Astrocyte of the cerebellum (primary cell): Measurements from ENCODE around the gene LPCAT3.
A peak's percentile ranks its signal among the peaks of the same experiment; 100 is the strongest.

Source experiments
- DNase-seq: peaks from one replicate; pipeline ENCODE4 v3.0.0-alpha.2; 2011; ENCODE audit warnings: low read depth
- H3K4me3 ChIP-seq: 2 replicates; pipeline ENCODE4 v1.5.1; 2011; ENCODE audit warnings: mild to moderate bottlenecking, low read depth, low read length, moderate library complexity
- in situ Hi-C: cut with HindIII; loops from 2 replicates; pipeline ENCODE4 v1.10.0; 2017; ENCODE audit warnings: low sequenced_read_pairs
- TF ChIP-seq, protein P1 (sequence below): IDR thresholded peaks from 2 replicates; pipeline ENCODE4 v1.5.1; 2012; ENCODE audit warnings: low read length, low read depth, moderate library complexity, mild to moderate bottlenecking; ENCODE audit errors: missing control alignments

LPCAT3 gene

GRCh38 chr12:6950401-6950801 is 67.9 kb downstream of the LPCAT3 start:
- in situ Hi-C loops, result no loop called here
- no peak for DNase-seq

DNA sequence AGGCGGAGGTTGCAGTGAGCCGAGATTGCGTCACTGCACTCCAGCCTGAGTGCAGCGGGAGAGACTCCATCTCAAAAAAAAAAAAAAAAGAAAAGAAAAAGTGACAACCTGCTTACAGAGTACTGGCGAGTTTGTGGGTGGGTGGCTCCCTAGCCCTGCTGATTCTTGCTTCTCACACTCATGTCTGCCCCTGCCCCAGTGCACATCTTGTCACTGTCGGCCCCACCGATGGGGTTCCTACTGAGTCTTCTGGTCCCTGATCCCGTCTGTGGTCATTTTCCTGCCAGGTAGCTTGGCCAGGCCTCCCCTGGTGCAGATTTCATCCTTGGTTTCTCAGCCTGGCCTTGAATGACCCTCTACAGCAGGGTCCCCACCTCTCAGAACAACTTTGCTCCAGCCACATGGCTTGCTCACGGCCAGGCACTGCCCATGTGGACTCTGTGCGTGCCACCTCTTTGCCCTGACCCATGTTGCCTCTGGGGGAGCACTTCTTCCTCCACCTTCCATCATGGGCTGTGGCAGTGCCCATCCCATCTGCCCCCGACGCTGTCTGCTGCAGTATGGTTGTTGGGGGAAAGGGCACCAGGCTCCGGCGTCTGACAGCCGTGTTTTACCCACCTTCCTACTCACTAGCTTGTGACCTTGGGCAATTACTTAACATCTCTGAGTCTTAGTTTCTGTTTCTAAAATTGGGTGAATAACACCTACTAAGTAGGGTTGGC is 69.2 kb downstream of the LPCAT3 start:
- DNase-seq, result no peak
- TF ChIP-seq, protein P1, sequence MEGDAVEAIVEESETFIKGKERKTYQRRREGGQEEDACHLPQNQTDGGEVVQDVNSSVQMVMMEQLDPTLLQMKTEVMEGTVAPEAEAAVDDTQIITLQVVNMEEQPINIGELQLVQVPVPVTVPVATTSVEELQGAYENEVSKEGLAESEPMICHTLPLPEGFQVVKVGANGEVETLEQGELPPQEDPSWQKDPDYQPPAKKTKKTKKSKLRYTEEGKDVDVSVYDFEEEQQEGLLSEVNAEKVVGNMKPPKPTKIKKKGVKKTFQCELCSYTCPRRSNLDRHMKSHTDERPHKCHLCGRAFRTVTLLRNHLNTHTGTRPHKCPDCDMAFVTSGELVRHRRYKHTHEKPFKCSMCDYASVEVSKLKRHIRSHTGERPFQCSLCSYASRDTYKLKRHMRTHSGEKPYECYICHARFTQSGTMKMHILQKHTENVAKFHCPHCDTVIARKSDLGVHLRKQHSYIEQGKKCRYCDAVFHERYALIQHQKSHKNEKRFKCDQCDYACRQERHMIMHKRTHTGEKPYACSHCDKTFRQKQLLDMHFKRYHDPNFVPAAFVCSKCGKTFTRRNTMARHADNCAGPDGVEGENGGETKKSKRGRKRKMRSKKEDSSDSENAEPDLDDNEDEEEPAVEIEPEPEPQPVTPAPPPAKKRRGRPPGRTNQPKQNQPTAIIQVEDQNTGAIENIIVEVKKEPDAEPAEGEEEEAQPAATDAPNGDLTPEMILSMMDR, result no peak
- in situ Hi-C loops, result no loop called here
- no peak overlapping the region for H3K4me3 ChIP-seq

More at GRCh38 chr12:6950401-6950801, 67.9 kb downstream of the LPCAT3 start:
- no peak overlapping the region for H3K4me3 ChIP-seq
- TF ChIP-seq, protein P1, result peak; percentile 2

GRCh38 chr12:6947615-6948014 is 70.7 kb downstream of the LPCAT3 start:
- TF ChIP-seq, protein P1, result no peak
- no peak for DNase-seq
- no peak overlapping the region for H3K4me3 ChIP-seq
- in situ Hi-C loops, result no loop called here

DNA sequence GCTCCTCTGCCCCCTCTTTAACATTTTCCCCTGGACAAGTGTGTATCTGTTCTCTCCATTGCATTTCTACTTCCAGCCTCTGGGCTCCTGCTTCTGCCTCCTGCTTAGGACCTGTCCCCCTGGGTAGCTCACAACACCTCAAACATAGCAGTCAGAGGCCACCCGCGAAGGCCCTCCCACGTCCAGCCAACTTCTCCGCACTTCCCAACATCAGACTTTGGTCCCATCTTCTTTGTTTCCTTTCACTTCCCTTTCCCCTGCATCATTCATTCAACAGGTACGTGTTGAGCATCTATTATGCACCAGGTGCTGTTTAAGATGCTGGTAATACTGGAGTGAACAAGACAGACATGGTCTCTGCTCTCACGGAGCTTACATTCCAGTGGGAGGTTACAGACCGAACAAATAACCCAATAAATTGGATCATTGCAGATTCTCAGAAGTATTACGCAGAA is 71.3 kb downstream of the LPCAT3 start:
- no peak overlapping the region for H3K4me3 ChIP-seq
- in situ Hi-C loops, result no loop called here
- TF ChIP-seq, protein P1, result no peak
- DNase-seq, result no peak

- no peak overlapping the region for H3K4me3 ChIP-seq
- TF ChIP-seq, protein P1, result no peak
- DNase-seq, result no peak
- in situ Hi-C loops, result no loop called here
Observed at GRCh38 chr12:6946033-6946919, 72.0 kb downstream of the LPCAT3 start.

DNA sequence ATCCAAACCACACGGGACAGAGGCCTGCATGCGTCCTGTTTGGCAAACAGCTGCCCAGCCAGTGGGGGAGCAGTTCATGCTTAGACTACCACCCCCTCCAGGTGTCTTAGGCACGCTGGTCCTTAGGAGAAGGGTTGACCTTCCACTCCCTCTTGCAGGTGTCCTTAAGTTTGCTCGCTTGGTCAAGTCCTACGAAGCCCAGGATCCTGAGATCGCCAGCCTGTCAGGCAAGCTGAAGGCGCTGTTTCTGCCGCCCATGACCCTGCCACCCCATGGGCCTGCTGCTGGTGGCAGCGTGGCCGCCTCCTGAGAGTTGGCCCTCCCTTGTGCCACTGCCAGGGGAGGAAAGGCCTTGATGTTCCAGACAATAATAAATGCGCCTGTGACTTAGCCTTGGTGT is 72.7 kb downstream of the LPCAT3 start:
- TF ChIP-seq, protein P1, result no peak
- H3K4me3 ChIP-seq, result no peak overlapping the region
- DNase-seq, result no peak
- in situ Hi-C loops, result no loop called here
